ENCODE data around the gene OR10A2.

DNA sequence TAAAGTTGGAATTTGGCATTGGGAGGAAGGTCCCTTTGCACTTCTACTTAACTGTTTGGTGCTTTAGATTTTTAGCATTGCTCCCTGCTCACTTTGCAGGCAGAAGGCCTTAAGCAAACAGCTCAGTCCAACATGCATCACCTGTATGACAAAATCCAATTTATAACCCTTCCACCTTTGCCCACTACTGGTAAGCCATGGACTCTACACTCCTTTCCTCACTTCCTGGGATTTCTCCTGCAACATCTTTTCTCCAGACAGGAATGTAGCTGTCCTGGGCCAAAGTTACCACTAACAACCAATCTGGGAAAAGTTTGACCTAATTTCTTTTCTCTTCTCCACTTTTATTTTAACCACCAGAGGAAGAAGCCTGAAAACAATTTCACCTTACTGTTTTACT lies 31.2 kb downstream of the OR10A2 start:
- TF ChIP-seq ZNF777 (tag by site-specific recombination; IDR thresholded peaks at IDR 0.05; ENCODE audit: borderline replicate concordance) (no peak), MYNN (tag by site-specific recombination; IDR thresholded peaks at IDR 0.05; ENCODE audit: borderline replicate concordance) (no peak), ZIC2 (tag by site-specific recombination; IDR thresholded peaks at IDR 0.05) (no peak), ZNF830 (tag by site-specific recombination; IDR thresholded peaks at IDR 0.05; ENCODE audit: low read depth) (no peak), ZNF837 (tag by site-specific recombination; IDR thresholded peaks at IDR 0.05) (no peak), GLI4 (tag by site-specific recombination; IDR thresholded peaks at IDR 0.05) (no peak), ZNF214 (tag by site-specific recombination; IDR thresholded peaks at IDR 0.05; ENCODE audit: borderline replicate concordance) (no peak)
- TF ChIP-seq, protein P1, sequence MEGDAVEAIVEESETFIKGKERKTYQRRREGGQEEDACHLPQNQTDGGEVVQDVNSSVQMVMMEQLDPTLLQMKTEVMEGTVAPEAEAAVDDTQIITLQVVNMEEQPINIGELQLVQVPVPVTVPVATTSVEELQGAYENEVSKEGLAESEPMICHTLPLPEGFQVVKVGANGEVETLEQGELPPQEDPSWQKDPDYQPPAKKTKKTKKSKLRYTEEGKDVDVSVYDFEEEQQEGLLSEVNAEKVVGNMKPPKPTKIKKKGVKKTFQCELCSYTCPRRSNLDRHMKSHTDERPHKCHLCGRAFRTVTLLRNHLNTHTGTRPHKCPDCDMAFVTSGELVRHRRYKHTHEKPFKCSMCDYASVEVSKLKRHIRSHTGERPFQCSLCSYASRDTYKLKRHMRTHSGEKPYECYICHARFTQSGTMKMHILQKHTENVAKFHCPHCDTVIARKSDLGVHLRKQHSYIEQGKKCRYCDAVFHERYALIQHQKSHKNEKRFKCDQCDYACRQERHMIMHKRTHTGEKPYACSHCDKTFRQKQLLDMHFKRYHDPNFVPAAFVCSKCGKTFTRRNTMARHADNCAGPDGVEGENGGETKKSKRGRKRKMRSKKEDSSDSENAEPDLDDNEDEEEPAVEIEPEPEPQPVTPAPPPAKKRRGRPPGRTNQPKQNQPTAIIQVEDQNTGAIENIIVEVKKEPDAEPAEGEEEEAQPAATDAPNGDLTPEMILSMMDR (tag by site-specific recombination; IDR thresholded peaks at IDR 0.05), result no peak
